ENCODE measurements around the gene HDAC9. TPM values are rescaled to one million over a fixed set of nuclear protein-coding genes. Genes with fewer than 3 reads are reported as not detected.
A peak's percentile ranks its signal among the peaks of the same experiment; 100 is the strongest.

HDAC9 gene
- total and polyA plus RNA-seq, 2 donors = 4.8 to 12.2 TPM

DNA sequence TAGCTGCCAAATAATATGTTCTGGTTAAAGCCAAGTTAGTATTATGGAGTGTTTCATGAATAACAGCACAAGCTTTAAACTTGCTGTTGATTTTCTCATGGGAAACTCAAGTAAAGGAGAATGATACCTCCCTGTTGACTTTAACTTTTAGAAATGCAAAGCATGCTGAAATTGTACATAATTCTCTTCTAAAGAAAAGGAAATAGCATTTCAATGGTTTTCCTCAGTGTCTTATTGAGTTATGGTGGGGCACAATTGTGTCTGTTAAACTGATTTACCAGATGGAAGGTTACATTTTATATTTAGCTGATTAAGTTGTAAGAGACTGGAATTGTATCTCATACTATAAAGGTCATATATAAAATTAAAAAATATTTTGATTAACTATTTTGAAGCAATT lies 119.3 kb downstream of the HDAC9 start:
- no peak for DNase-seq (ENCODE audit: low read depth in 6 of 9, low spot score in 9 of 9)
- Histone ChIP-seq H3K4me3 (ENCODE audit: low read length in 2 of 2) (no peak overlapping the region), H3K27me3 (ENCODE audit: control insufficient read depth in 2 of 2, insufficient read depth in 1 of 2, low read length in 1 of 2) (no peaks in the 10 kb centered on the region), H3K36me3 (ENCODE audit: control insufficient read depth in 2 of 2, insufficient read depth in 2 of 2, low read length in 1 of 2) (no peaks in the 10 kb centered on the region), H3K9me3 (ENCODE audit: control insufficient read depth in 2 of 2, insufficient read depth in 1 of 2, low read length in 1 of 2) (no peaks in the 10 kb centered on the region), H3K4me1 (ENCODE audit: control insufficient read depth in 2 of 2, insufficient read depth in 2 of 2, low read length in 2 of 2) (no peaks in the 10 kb centered on the region), H3K27ac (ENCODE audit: low read depth in 1 of 2, low read length in 1 of 2) (no peak overlapping the region)

GRCh38 chr7:18619311-18619710 lies 123.8 kb downstream of the HDAC9 start:
- WGBS = 91% methylated on average over 1 of the region's 1 CpG
- DNase-seq (ENCODE audit: low read depth in 6 of 9, low spot score in 9 of 9) = no peak
- Histone ChIP-seq H3K27ac (ENCODE audit: low read depth in 1 of 2, low read length in 1 of 2) (no peak overlapping the region), H3K4me3 (ENCODE audit: low read length in 2 of 2) (no peak overlapping the region), H3K36me3 (ENCODE audit: control insufficient read depth in 2 of 2, insufficient read depth in 2 of 2, low read length in 1 of 2) (no peaks in the 10 kb centered on the region), H3K9me3 (ENCODE audit: control insufficient read depth in 2 of 2, insufficient read depth in 1 of 2, low read length in 1 of 2) (no peaks in the 10 kb centered on the region), H3K4me1 (ENCODE audit: control insufficient read depth in 2 of 2, insufficient read depth in 2 of 2, low read length in 2 of 2) (no peaks in the 10 kb centered on the region), H3K27me3 (ENCODE audit: control insufficient read depth in 2 of 2, insufficient read depth in 1 of 2, low read length in 1 of 2) (no peaks in the 10 kb centered on the region)

GRCh38 chr7:18623389-18623788 lies 127.8 kb downstream of the HDAC9 start:
- Histone ChIP-seq H3K27me3 (ENCODE audit: control insufficient read depth in 2 of 2, insufficient read depth in 1 of 2, low read length in 1 of 2) (no peaks in the 10 kb centered on the region), H3K27ac (ENCODE audit: low read depth in 1 of 2, low read length in 1 of 2) (no peak overlapping the region), H3K36me3 (ENCODE audit: control insufficient read depth in 2 of 2, insufficient read depth in 2 of 2, low read length in 1 of 2) (no peaks in the 10 kb centered on the region), H3K4me1 (ENCODE audit: control insufficient read depth in 2 of 2, insufficient read depth in 2 of 2, low read length in 2 of 2) (no peaks in the 10 kb centered on the region), H3K9me3 (ENCODE audit: control insufficient read depth in 2 of 2, insufficient read depth in 1 of 2, low read length in 1 of 2) (no peaks in the 10 kb centered on the region), H3K4me3 (ENCODE audit: low read length in 2 of 2) (no peak overlapping the region)
- 98% methylated on average over 3 of the region's 3 CpGs for WGBS
- DNase-seq (ENCODE audit: low read depth in 6 of 9, low spot score in 9 of 9) = no peak

DNA sequence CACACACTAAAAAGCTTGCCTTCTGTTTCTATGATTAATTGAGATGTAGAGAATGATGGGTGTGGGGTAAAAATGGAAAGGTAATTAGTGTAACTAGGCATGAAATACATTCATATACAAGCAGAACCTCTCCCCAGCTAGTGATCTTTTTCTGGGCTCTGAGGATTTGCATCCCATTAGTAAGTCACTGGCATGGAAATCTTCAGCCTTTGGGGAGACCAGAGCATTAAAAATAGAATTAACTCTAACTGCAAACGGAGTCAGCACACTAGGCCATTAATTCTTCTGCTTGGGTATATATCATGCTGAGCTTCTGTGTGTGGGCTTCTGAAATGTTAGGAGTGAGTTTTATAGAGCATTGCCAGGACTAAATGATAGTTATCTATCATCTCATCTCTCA lies 128.9 kb downstream of the HDAC9 start:
- Histone ChIP-seq H3K4me1 (ENCODE audit: control insufficient read depth in 2 of 2, insufficient read depth in 2 of 2, low read length in 2 of 2) (no peaks in the 10 kb centered on the region), H3K27ac (ENCODE audit: low read depth in 1 of 2, low read length in 1 of 2) (no peak overlapping the region)
- 95% methylated on average over 1 of the region's 1 CpG for WGBS

DNA sequence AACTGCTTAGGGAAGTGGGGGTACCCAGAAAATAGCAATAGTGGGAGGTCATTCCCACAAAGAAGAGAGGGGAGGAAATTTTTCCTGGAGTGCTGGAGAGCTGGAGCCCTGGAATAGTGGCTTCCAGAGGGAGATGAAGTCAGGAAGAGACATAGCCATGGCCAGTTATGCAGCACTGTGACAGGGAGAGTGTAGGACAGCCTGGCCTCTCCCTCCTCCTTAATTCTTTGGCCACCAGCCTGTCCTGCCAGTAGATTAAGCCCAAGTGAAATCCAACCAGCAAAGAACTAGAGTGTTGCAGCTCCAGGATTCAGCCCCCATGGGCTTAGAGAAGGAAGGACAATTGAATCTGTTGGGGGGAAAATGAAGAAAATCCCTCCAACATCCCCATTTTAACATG lies 130.5 kb downstream of the HDAC9 start:
- Histone ChIP-seq H3K27me3 (ENCODE audit: control insufficient read depth in 2 of 2, insufficient read depth in 1 of 2, low read length in 1 of 2) (no peaks in the 10 kb centered on the region), H3K4me1 (ENCODE audit: control insufficient read depth in 2 of 2, insufficient read depth in 2 of 2, low read length in 2 of 2) (no peaks in the 10 kb centered on the region), H3K36me3 (ENCODE audit: control insufficient read depth in 2 of 2, insufficient read depth in 2 of 2, low read length in 1 of 2) (no peaks in the 10 kb centered on the region), H3K4me3 (ENCODE audit: low read length in 2 of 2) (no peak overlapping the region), H3K27ac (ENCODE audit: low read depth in 1 of 2, low read length in 1 of 2) (no peak overlapping the region), H3K9me3 (ENCODE audit: control insufficient read depth in 2 of 2, insufficient read depth in 1 of 2, low read length in 1 of 2) (no peaks in the 10 kb centered on the region)
- DNase-seq (ENCODE audit: low read depth in 6 of 9, low spot score in 9 of 9) = no peak

More for the DNA sequence above, 128.9 kb downstream of the HDAC9 start:
- H3K9me3 ChIP-seq (ENCODE audit: control insufficient read depth in 2 of 2, insufficient read depth in 1 of 2, low read length in 1 of 2) = no peaks in the 10 kb centered on the region
- no peak overlapping the region for H3K4me3 ChIP-seq (ENCODE audit: low read length in 2 of 2)
- no peak for DNase-seq (ENCODE audit: low read depth in 6 of 9, low spot score in 9 of 9)
- H3K27me3 ChIP-seq (ENCODE audit: control insufficient read depth in 2 of 2, insufficient read depth in 1 of 2, low read length in 1 of 2) = no peaks in the 10 kb centered on the region
- H3K36me3 ChIP-seq (ENCODE audit: control insufficient read depth in 2 of 2, insufficient read depth in 2 of 2, low read length in 1 of 2) = no peaks in the 10 kb centered on the region

GRCh38 chr7:18626717-18627116 lies 131.2 kb downstream of the HDAC9 start:
- Histone ChIP-seq H3K4me3 (ENCODE audit: low read length in 2 of 2) (no peak overlapping the region), H3K4me1 (ENCODE audit: control insufficient read depth in 2 of 2, insufficient read depth in 2 of 2, low read length in 2 of 2) (no peaks in the 10 kb centered on the region), H3K27me3 (ENCODE audit: control insufficient read depth in 2 of 2, insufficient read depth in 1 of 2, low read length in 1 of 2) (no peaks in the 10 kb centered on the region)

DNA sequence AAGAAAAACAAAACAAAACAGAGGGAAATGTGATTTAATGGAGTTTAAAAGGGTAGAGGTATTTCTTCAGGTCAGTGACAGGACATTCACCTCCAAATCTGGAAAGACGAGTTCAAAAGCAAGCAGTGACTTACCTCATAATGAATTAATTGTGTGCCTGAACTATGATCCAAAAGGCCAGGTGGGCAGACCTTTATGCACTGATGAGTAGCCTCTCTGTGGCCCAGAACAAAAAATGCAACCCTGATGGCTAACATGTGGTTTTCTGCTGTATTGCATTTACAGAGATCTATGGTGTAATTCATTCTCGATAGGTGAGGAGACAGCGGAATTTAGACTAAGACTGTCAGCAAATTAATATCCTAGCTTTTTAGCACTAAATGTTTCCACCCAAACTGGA lies 142.0 kb downstream of the HDAC9 start:
- Histone ChIP-seq H3K9me3 (ENCODE audit: control insufficient read depth in 2 of 2, insufficient read depth in 1 of 2, low read length in 1 of 2) (no peaks in the 10 kb centered on the region), H3K4me1 (ENCODE audit: control insufficient read depth in 2 of 2, insufficient read depth in 2 of 2, low read length in 2 of 2) (no peaks in the 10 kb centered on the region), H3K27me3 (ENCODE audit: control insufficient read depth in 2 of 2, insufficient read depth in 1 of 2, low read length in 1 of 2) (no peaks in the 10 kb centered on the region), H3K27ac (ENCODE audit: low read depth in 1 of 2, low read length in 1 of 2) (no peak overlapping the region), H3K36me3 (ENCODE audit: control insufficient read depth in 2 of 2, insufficient read depth in 2 of 2, low read length in 1 of 2) (no peaks in the 10 kb centered on the region), H3K4me3 (ENCODE audit: low read length in 2 of 2) (no peak overlapping the region)
- DNase-seq (ENCODE audit: low read depth in 6 of 9, low spot score in 9 of 9) = no peak
- 97% methylated on average over 3 of the region's 3 CpGs for WGBS

More at GRCh38 chr7:18626717-18627116, 131.2 kb downstream of the HDAC9 start:
- Histone ChIP-seq H3K36me3 (ENCODE audit: control insufficient read depth in 2 of 2, insufficient read depth in 2 of 2, low read length in 1 of 2) (no peaks in the 10 kb centered on the region), H3K9me3 (ENCODE audit: control insufficient read depth in 2 of 2, insufficient read depth in 1 of 2, low read length in 1 of 2) (no peaks in the 10 kb centered on the region), H3K27ac (ENCODE audit: low read depth in 1 of 2, low read length in 1 of 2) (no peak overlapping the region)
- no peak for DNase-seq (ENCODE audit: low read depth in 6 of 9, low spot score in 9 of 9)

DNA sequence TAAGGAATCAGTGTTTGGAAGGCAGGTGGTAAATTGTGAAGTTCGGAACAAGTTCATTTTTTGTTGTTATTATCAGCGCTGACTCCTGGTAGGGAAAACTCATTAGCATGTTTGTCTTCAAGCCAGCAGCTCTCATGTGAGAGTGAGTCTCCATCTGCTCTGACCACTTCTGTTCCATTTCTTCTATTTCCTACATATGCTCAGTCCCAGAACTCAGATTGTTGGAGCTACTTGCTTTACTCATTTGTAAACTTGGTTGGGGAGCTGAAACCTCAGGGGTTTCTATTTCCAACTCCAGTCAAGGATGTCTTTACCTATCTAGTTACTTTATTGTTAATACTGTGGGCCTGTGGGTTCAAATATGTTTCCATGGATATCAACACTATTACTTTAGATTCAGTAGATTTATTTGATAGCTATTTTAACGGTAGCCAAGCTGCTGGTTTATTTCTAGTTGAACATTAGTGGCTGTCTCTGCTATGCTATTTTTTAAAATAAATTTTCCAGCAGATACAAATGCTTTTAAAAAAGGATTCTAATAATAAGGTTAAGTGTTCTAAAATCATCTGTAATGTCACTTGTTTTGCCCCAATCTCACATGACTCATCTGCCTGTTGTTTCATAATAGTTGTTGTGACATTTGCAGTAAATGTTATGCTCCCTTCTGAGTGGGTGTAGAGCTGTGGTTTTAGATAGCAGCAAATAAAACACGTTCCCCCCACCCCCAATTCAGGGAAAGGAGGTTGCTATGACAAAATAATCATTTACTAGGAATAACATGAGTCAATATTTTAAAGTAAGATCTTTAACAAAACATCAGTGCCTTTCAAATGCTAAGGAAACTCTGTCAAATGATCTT lies 143.3 kb downstream of the HDAC9 start:
- Histone ChIP-seq H3K27ac (ENCODE audit: low read depth in 1 of 2, low read length in 1 of 2) (no peak overlapping the region), H3K9me3 (ENCODE audit: control insufficient read depth in 2 of 2, insufficient read depth in 1 of 2, low read length in 1 of 2) (no peaks in the 10 kb centered on the region), H3K27me3 (ENCODE audit: control insufficient read depth in 2 of 2, insufficient read depth in 1 of 2, low read length in 1 of 2) (no peaks in the 10 kb centered on the region), H3K4me3 (ENCODE audit: low read length in 2 of 2) (no peak overlapping the region), H3K36me3 (ENCODE audit: control insufficient read depth in 2 of 2, insufficient read depth in 2 of 2, low read length in 1 of 2) (no peaks in the 10 kb centered on the region), H3K4me1 (ENCODE audit: control insufficient read depth in 2 of 2, insufficient read depth in 2 of 2, low read length in 2 of 2) (no peaks in the 10 kb centered on the region)
- whole genome bisulfite sequencing = 91% methylated on average over 4 of the region's 4 CpGs
- DNase-seq (ENCODE audit: low read depth in 6 of 9, low spot score in 9 of 9) = peak in 1 of 9 donors; percentile 31

DNA sequence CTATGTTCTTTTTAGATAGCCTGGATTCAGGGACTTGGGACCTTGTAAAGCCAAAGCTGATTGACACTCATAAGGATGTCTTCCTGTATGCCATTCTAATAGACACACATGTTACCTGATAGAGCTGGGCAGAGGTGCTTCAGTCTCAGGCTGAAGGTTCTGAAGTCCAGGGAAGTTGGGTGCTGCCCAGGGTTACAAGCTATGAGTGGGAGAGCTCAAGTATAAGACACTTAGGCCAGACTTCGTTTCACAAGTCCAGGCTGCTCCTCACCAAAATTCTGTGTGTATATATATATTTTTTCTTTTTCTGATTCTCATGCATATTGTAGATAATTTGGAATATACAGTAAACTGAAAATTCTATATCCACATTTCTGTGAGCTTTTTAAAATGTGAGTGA lies 144.2 kb downstream of the HDAC9 start:
- Histone ChIP-seq H3K9me3 (ENCODE audit: control insufficient read depth in 2 of 2, insufficient read depth in 1 of 2, low read length in 1 of 2) (no peaks in the 10 kb centered on the region), H3K36me3 (ENCODE audit: control insufficient read depth in 2 of 2, insufficient read depth in 2 of 2, low read length in 1 of 2) (no peaks in the 10 kb centered on the region), H3K27me3 (ENCODE audit: control insufficient read depth in 2 of 2, insufficient read depth in 1 of 2, low read length in 1 of 2) (no peaks in the 10 kb centered on the region), H3K4me3 (ENCODE audit: low read length in 2 of 2) (no peak overlapping the region), H3K4me1 (ENCODE audit: control insufficient read depth in 2 of 2, insufficient read depth in 2 of 2, low read length in 2 of 2) (no peaks in the 10 kb centered on the region), H3K27ac (ENCODE audit: low read depth in 1 of 2, low read length in 1 of 2) (no peak overlapping the region)
- DNase-seq (ENCODE audit: low read depth in 6 of 9, low spot score in 9 of 9) = no peak
- 93% methylated on average over 1 of the region's 1 CpG for WGBS
